Spinal cord (tissue), 10 donors: ENCODE results near the gene IQSEC1. TPM values are rescaled to one million over a fixed set of nuclear protein-coding genes. Genes with fewer than 3 reads are reported as not detected.

Source experiments
- DNase-seq, 6 donors: peaks; one replicate each; pipeline versions ENCODE4 v3.0.0 to v3.0.0-alpha.2; 2013 to 2015; ENCODE audit warnings: low spot score in 6 of 6, low read depth in 4 of 6
- H3K27ac ChIP-seq: one replicate; pipeline ENCODE4 v1.5.1; 2013; ENCODE audit warnings: low read depth, low read length, control low read depth
- H3K27me3 ChIP-seq: one replicate; pipeline ENCODE4 v1.6.1; 2013; ENCODE audit warnings: low read length; ENCODE audit not compliant: control insufficient read depth, insufficient read depth
- H3K36me3 ChIP-seq: one replicate; pipeline ENCODE4 v1.6.1; 2013; ENCODE audit warnings: low read length; ENCODE audit not compliant: control insufficient read depth, insufficient read depth
- H3K4me1 ChIP-seq: one replicate; pipeline ENCODE4 v1.6.1; 2013; ENCODE audit warnings: low read length; ENCODE audit not compliant: control insufficient read depth, insufficient read depth
- H3K4me3 ChIP-seq: one replicate; pipeline ENCODE4 v1.5.1; 2013; ENCODE audit warnings: low read depth, low read length, control low read depth
- H3K9me3 ChIP-seq: one replicate; pipeline ENCODE4 v1.6.1; 2013; ENCODE audit warnings: low read length; ENCODE audit not compliant: control insufficient read depth, insufficient read depth
- whole genome bisulfite sequencing: methylation state at CpG from one replicate; pipeline ENCODE4 v1.1.5; 2013; ENCODE audit warnings: missing lambda C conversion rate; ENCODE audit not compliant: insufficient coverage; 5-methylcytosine and 5-hydroxymethylcytosine counted together
- polyA plus RNA-seq, 2 donors: library from polyadenylated mRNA; unstranded; fragments of 120-200 nt; gene quantifications; one replicate each; pipeline ENCODE4 v1.2.1, GENCODE V29; 2013; ENCODE audit not compliant: insufficient read length in 2 of 2
- total RNA-seq, 2 donors: library from RNA; depleted of rRNA in 1 of 2; stranded (reverse); fragments of 120-200 nt in 1 of 2; fragments of >200 nt in 1 of 2; gene quantifications; one replicate each; pipeline versions ENCODE4 v1.2.3 to v1.2.4, GENCODE V29; 2013 to 2014
- donor health status: healthy.

Gene IQSEC1
- total and polyA plus RNA-seq, 4 donors, result 40.2 to 87.1 (median 63.6) TPM

GRCh38 chr3:12935023-12935860 is 138.0 kb downstream of the IQSEC1 start:
- Histone ChIP-seq H3K4me1 (peaks cover 77% of the 10 kb centered on the region), H3K36me3 (peaks cover 93% of the 10 kb centered on the region), H3K27ac (no peak overlapping the region), H3K4me3 (no peak overlapping the region), H3K27me3 (no peaks in the 10 kb centered on the region), H3K9me3 (no peaks in the 10 kb centered on the region)
- no peak for DNase-seq
- WGBS, result 94% methylated on average over 35 of the region's 37 CpGs

- no peak overlapping the region for H3K27ac ChIP-seq
- WGBS, result 32% methylated on average over 8 of the region's 8 CpGs
- no peak overlapping the region for H3K4me3 ChIP-seq
- peaks cover 89% of the 10 kb centered on the region for H3K36me3 ChIP-seq
- no peaks in the 10 kb centered on the region for H3K9me3 ChIP-seq
- no peaks in the 10 kb centered on the region for H3K27me3 ChIP-seq
- peak in 1 of 6 donors; percentile 74 for DNase-seq
- peaks cover 76% of the 10 kb centered on the region for H3K4me1 ChIP-seq
Measured at GRCh38 chr3:12934431-12934830, 138.8 kb downstream of the IQSEC1 start.

GRCh38 chr3:12933901-12934300 is 139.3 kb downstream of the IQSEC1 start:
- DNase-seq, result no peak
- Histone ChIP-seq H3K36me3 (peaks cover 88% of the 10 kb centered on the region), H3K27me3 (no peaks in the 10 kb centered on the region), H3K9me3 (no peaks in the 10 kb centered on the region), H3K4me1 (peaks cover 71% of the 10 kb centered on the region), H3K4me3 (no peak overlapping the region), H3K27ac (no peak overlapping the region)
- 63% methylated on average over 7 of the region's 7 CpGs for WGBS

GRCh38 chr3:12932754-12933153 is 140.5 kb downstream of the IQSEC1 start:
- Histone ChIP-seq H3K4me1 (peaks cover 60% of the 10 kb centered on the region), H3K27ac (no peak overlapping the region), H3K9me3 (no peaks in the 10 kb centered on the region), H3K36me3 (peaks cover 87% of the 10 kb centered on the region), H3K4me3 (no peak overlapping the region), H3K27me3 (no peaks in the 10 kb centered on the region)
- no peak for DNase-seq
- 57% methylated on average over 11 of the region's 13 CpGs for WGBS

GRCh38 chr3:12932347-12932746 is 140.9 kb downstream of the IQSEC1 start:
- DNase-seq, result no peak
- peaks cover 56% of the 10 kb centered on the region for H3K4me1 ChIP-seq
- H3K27ac ChIP-seq, result no peak overlapping the region

GRCh38 chr3:12931273-12931905 is 141.8 kb downstream of the IQSEC1 start:
- Histone ChIP-seq H3K4me3 (no peak overlapping the region), H3K27ac (peak overlapping the region; percentile 6), H3K4me1 (peaks cover 55% of the 10 kb centered on the region), H3K27me3 (no peaks in the 10 kb centered on the region), H3K9me3 (no peaks in the 10 kb centered on the region), H3K36me3 (peaks cover 90% of the 10 kb centered on the region)
- no peak for DNase-seq
- WGBS, result 82% methylated on average over 14 of the region's 14 CpGs

More at GRCh38 chr3:12932347-12932746, 140.9 kb downstream of the IQSEC1 start:
- 67% methylated on average over 10 of the region's 10 CpGs for WGBS
- Histone ChIP-seq H3K4me3 (no peak overlapping the region), H3K27me3 (no peaks in the 10 kb centered on the region), H3K36me3 (peaks cover 87% of the 10 kb centered on the region), H3K9me3 (no peaks in the 10 kb centered on the region)

GRCh38 chr3:12929801-12930200 is 143.4 kb downstream of the IQSEC1 start:
- no peaks in the 10 kb centered on the region for H3K27me3 ChIP-seq
- peaks cover 90% of the 10 kb centered on the region for H3K36me3 ChIP-seq
- no peak for DNase-seq
- H3K4me3 ChIP-seq, result no peak overlapping the region
- H3K27ac ChIP-seq, result no peak overlapping the region
- no peaks in the 10 kb centered on the region for H3K9me3 ChIP-seq
- peaks cover 46% of the 10 kb centered on the region for H3K4me1 ChIP-seq
- 81% methylated on average over 6 of the region's 6 CpGs for WGBS

GRCh38 chr3:12926660-12927059 is 146.6 kb downstream of the IQSEC1 start:
- Histone ChIP-seq H3K4me1 (peaks cover 42% of the 10 kb centered on the region), H3K27ac (no peak overlapping the region), H3K9me3 (no peaks in the 10 kb centered on the region), H3K27me3 (no peaks in the 10 kb centered on the region), H3K36me3 (peaks cover 91% of the 10 kb centered on the region), H3K4me3 (no peak overlapping the region)
- WGBS, result 96% methylated on average over 7 of the region's 7 CpGs
- DNase-seq, result no peak

GRCh38 chr3:12925648-12926047 is 147.6 kb downstream of the IQSEC1 start:
- Histone ChIP-seq H3K27ac (no peak overlapping the region), H3K27me3 (no peaks in the 10 kb centered on the region), H3K4me1 (peaks cover 35% of the 10 kb centered on the region), H3K4me3 (no peak overlapping the region), H3K9me3 (no peaks in the 10 kb centered on the region), H3K36me3 (peaks cover 91% of the 10 kb centered on the region)
- DNase-seq, result no peak
- 96% methylated on average over 6 of the region's 7 CpGs for WGBS

GRCh38 chr3:12924437-12924836 is 148.8 kb downstream of the IQSEC1 start:
- H3K4me3 ChIP-seq, result no peak overlapping the region
- H3K36me3 ChIP-seq, result peaks cover 96% of the 10 kb centered on the region
- 85% methylated on average over 22 of the region's 22 CpGs for WGBS
- no peaks in the 10 kb centered on the region for H3K27me3 ChIP-seq
- DNase-seq, result no peak
- H3K4me1 ChIP-seq, result peaks cover 37% of the 10 kb centered on the region
- no peaks in the 10 kb centered on the region for H3K9me3 ChIP-seq
- no peak overlapping the region for H3K27ac ChIP-seq
